Measurements from ENCODE around the gene LAMB3. TPM values are rescaled to one million over a fixed set of nuclear protein-coding genes. Genes with fewer than 3 reads are reported as not detected.

The LAMB3 gene
- polyA plus RNA-seq, 1 of the 3 experiments (the other 2 are of a cell fraction): 18.0 TPM

- CTCF ChIA-PET: interaction anchor here (0.7 to 7.0 kb wide), 27 partner anchors 8 to 734 kb away, joined by 3 to 81 read pairs (median 5); no protein-coding TSS in a partner anchor
- Histone ChIP-seq H3K79me2 (ENCODE audit: insufficient read depth) (no peaks in the 10 kb centered on the region), H3K9ac (no peak overlapping the region), H3K27me3 (ENCODE audit: insufficient read depth) (no peaks in the 10 kb centered on the region), H3K4me1 (ENCODE audit: control insufficient read depth in 1 of 2, insufficient read depth in 2 of 2, low read depth in 1 of 2, low read length in 1 of 2) (peaks cover 3 to 7% of the 10 kb centered on the region in 2 experiments; a peak in 1 of 4 replicates), H2AFZ (ENCODE audit: low read depth) (no peak overlapping the region), H3K9me3 (no peaks in the 10 kb centered on the region), H3K9me2 (no peaks in the 10 kb centered on the region), H3K36me3 (replicated peaks in 1 of 2; ENCODE audit: control insufficient read depth in 1 of 2, insufficient read depth in 2 of 2, low read length in 1 of 2) (no peaks in the 10 kb centered on the region), H3K4me3 (ENCODE audit: low read depth in 2 of 2, low read length in 1 of 2) (no peak overlapping the region), H3K27ac (ENCODE audit: low read depth in 2 of 2, low read length in 1 of 2) (no peak overlapping the region), H3F3A (replicated peaks; ENCODE audit: insufficient read depth) (peaks cover 4% of the 10 kb centered on the region), H3K4me2 (no peak overlapping the region), H4K20me1 (ENCODE audit: insufficient read depth) (no peaks in the 10 kb centered on the region)
- 92% methylated on average over 3 of the region's 3 CpGs for WGBS (ENCODE audit: low lambda C conversion rate)
- DNase-seq: no peak
- POLR2A ChIA-PET: no interaction called here
- TF ChIP-seq, protein P1, sequence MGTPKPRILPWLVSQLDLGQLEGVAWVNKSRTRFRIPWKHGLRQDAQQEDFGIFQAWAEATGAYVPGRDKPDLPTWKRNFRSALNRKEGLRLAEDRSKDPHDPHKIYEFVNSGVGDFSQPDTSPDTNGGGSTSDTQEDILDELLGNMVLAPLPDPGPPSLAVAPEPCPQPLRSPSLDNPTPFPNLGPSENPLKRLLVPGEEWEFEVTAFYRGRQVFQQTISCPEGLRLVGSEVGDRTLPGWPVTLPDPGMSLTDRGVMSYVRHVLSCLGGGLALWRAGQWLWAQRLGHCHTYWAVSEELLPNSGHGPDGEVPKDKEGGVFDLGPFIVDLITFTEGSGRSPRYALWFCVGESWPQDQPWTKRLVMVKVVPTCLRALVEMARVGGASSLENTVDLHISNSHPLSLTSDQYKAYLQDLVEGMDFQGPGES (IDR thresholded peaks at IDR 0.05; ENCODE audit: low read depth, low read length): no peak
- TF ChIP-seq MAX (IDR thresholded peaks at IDR 0.05; ENCODE audit: low read depth) (no peak), RFX5 (IDR thresholded peaks at IDR 0.05; ENCODE audit: low read length) (no peak), PBX3 (IDR thresholded peaks at IDR 0.05) (no peak), RXRA (IDR thresholded peaks at IDR 0.05; ENCODE audit: borderline replicate concordance, low read depth) (no peak), EZH2phosphoT487 (IDR thresholded peaks at IDR 0.05; ENCODE audit: borderline replicate concordance, low read depth) (no peak), REST (IDR thresholded peaks at IDR 0.05; ENCODE audit: low read depth, low read length) (no peak), RCOR1 (IDR thresholded peaks at IDR 0.05; ENCODE audit: low read length) (no peak), YY1 (IDR thresholded peaks at IDR 0.05; ENCODE audit: low read depth) (no peak), TCF12 (IDR thresholded peaks at IDR 0.05) (no peak)
Observed at GRCh38 chr1:209577346-209577745, 74.9 kb downstream of the LAMB3 start.
